Activated CD8-positive, alpha-beta memory T cell treated with anti-CD3 and anti-CD28 coated beads for 36 hours (primary cell): Measurements from ENCODE around the gene CTDSP2. TPM values are rescaled to one million over a fixed set of nuclear protein-coding genes. Genes with fewer than 3 reads are reported as not detected.

Source experiments
- CTCF ChIA-PET: fragments of 350-600 bp; sonication (Branson Sonifier 250); formaldehyde crosslinking; loops from one replicate; lab custom pipeline; 2021; ENCODE audit warnings: antibody characterized with exemption; lab: Charles Lee
- POLR2A ChIA-PET: fragments of 350-600 bp; sonication (Branson Sonifier 250); formaldehyde crosslinking; loops from one replicate; lab custom pipeline; 2021; ENCODE audit warnings: antibody characterized with exemption; lab: Charles Lee
- total RNA-seq, 2 experiments: library from RNA; stranded (reverse); gene quantifications; one replicate each; pipeline ENCODE4 v1.2.3, GENCODE V29; 2021

The CTDSP2 gene
- total RNA-seq, 2 experiments from 2014 or later, result 66.1 to 68.7 TPM

- CTCF ChIA-PET, result interaction anchor here (0.6 to 1.1 kb wide), 2 partner anchors 24 to 60 kb away, joined by 3 read pairs; no protein-coding TSS in a partner anchor
- POLR2A ChIA-PET, result interaction anchor here (0.5 kb wide), 1 partner anchor 1130 kb away, joined by 5 read pairs; no protein-coding TSS in a partner anchor
Observed at GRCh38 chr12:57813111-57813970, 33.2 kb downstream of the CTDSP2 start.

- CTCF ChIA-PET, result no interaction called here
- POLR2A ChIA-PET, result no interaction called here
Observed at GRCh38 chr12:57811028-57811755, 35.3 kb downstream of the CTDSP2 start.

DNA sequence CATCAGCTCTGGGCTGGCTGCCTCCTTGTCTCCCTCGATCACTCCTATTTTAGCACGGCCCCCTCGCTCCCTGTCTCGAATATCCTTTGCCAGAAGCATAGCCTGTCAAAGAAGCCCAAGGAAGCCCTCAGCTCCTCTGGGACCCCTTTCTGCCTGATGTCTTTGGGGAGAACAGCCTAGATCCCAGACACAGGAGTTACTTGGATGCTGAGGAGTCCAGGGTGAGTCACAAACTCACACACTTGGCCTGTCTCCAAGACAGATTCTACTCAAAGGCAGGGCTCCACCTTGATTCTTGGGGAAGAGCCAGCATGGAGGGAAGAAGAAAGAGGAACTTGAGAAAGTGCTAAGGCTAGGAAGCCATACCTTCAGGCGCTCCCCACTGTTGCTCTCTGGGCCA, 36.1 kb downstream of the CTDSP2 start:
- ChIA-PET POLR2A (no interaction called here), CTCF (interaction anchor here (0.8 to 1.0 kb wide), 2 partner anchors 22 to 95 kb away, joined by 3 read pairs; no protein-coding TSS in a partner anchor)

GRCh38 chr12:57809425-57809824, 37.1 kb downstream of the CTDSP2 start:
- ChIA-PET CTCF (interaction anchor here (1.0 kb wide), 1 partner anchor 96 kb away, joined by 3 read pairs; no protein-coding TSS in a partner anchor), POLR2A (no interaction called here)

DNA sequence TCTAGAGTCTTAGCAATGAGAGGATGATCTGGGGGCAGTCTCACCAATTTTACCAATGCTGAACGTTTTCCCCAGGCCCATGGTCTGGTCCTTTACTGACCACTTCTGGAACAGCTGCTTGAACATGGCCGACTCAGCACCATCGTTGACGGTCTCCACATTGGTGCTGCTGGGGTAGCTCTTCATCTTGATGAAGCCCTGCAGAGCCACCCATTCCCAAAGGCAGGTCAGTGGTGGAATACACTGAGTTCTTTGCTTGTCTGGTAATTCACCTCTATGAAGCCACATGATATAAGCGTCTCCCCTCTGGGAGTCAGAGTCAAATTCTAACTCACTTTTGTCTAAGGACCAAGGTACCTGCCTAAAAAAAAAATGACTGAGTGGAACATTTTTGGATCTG, 38.2 kb downstream of the CTDSP2 start:
- ChIA-PET CTCF (interaction anchor here (0.5 kb wide), 1 partner anchor 50 kb away, joined by 3 read pairs; no protein-coding TSS in a partner anchor), POLR2A (no interaction called here)

DNA sequence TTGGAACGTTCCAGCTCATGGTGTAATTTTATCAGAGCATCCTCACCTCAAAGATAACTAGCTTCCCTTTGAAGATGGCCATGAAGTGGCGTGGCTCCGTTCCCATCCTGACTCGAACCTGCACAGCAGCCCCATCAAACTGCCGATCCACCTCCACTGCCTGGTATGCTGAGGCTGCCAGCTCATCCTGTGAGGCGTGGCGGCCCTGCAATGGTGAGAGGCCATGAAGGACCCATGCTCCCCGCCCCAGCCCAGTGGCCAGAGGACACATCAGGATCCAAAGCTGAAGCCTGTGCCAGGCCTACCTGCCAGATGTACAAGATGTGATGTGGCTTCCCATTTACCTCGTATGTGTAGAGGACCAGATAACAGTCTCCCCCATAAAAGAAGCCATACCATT, 39.2 kb downstream of the CTDSP2 start:
- CTCF ChIA-PET, result interaction anchor here (1.3 kb wide), 1 partner anchor 98 kb away, joined by 3 read pairs; no protein-coding TSS in a partner anchor
- POLR2A ChIA-PET, result interaction anchor here (0.6 kb wide), 1 partner anchor 31 kb away, joined by 3 read pairs; no protein-coding TSS in a partner anchor

- ChIA-PET CTCF (interaction anchor here (1.3 kb wide), 1 partner anchor 98 kb away, joined by 3 read pairs; no protein-coding TSS in a partner anchor), POLR2A (no interaction called here)
Observed at GRCh38 chr12:57806677-57807076, 39.9 kb downstream of the CTDSP2 start.

DNA sequence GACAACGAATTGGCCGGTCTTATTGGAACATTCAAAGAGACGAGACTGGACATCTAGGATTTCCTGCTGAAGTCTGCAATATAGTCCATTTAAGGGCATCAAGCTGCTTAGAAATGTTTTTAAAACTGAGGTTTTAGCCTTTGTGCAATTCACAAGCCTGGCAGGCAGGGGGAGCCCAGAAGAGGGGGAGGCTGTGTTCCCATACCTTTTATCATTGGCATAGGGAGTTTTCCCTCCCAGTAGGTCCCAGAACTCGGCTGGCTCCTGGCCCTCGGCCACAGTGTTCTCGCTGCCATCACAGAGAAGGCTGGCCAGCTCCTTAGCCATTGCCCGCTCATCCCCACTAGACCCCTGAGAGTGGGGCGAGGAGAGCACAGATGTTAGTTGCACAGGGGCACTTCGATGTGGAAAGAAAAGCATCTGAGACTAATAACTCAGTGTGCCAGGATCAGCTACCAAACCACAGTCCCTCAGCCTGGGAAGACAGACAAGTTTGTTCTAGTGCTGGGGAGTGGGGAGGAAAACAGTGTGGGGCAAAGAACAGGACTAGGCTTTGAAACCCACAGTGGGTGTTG, 43.1 kb downstream of the CTDSP2 start:
- ChIA-PET CTCF (interaction anchor here (0.8 to 2.1 kb wide), 5 partner anchors 17 to 111 kb away, joined by 3 to 12 read pairs (median 3); no protein-coding TSS in a partner anchor), POLR2A (interaction anchor here (0.6 kb wide), 1 partner anchor 102 kb away, joined by 4 read pairs; no protein-coding TSS in a partner anchor)

DNA sequence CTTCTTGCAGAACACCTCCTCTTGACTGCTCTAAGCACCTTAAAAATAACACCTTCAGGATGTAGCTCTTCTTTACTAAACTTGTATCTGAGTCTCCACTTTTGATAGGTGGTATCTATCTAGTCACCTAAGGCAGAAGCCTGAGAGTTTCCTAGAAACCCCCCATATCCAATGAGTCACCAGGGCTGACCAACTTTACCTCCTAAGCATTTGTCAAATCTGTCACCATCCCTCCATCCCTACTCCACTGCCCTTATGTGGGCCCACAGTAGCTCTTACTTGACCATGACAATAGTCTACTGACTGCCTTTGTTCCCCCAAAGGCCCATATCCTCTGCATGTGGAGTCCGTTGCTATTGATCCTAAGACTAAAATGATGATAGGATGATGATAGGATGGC, 43.9 kb downstream of the CTDSP2 start:
- ChIA-PET CTCF (interaction anchor here (0.8 to 2.1 kb wide), 4 partner anchors 17 to 112 kb away, joined by 3 to 12 read pairs (median 3); no protein-coding TSS in a partner anchor), POLR2A (no interaction called here)

DNA sequence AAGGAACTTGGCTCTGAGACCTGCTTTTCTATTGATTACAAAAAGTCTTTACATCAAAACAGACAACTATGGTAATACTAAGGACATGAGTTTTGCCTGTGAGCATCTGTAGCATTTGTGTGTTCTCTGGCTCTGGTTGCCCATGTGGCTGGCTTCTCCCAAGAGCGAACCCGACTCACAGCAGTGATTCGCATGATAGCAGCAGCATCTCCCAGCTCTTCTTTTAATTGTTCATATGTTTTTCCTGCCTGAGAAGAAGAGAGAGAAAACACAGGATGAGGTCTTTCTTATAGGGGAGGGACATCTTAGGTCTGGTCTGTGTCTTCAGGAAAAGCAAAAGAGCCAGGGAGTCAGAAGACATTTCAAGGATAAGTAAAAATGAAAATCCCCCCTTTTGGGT, 45.6 kb downstream of the CTDSP2 start:
- CTCF ChIA-PET, result interaction anchor here (1.2 to 1.3 kb wide), 2 partner anchors 16 to 103 kb away, joined by 3 read pairs; no protein-coding TSS in a partner anchor
- POLR2A ChIA-PET, result no interaction called here

GRCh38 chr12:57797933-57798332, 48.6 kb downstream of the CTDSP2 start:
- CTCF ChIA-PET, result no interaction called here
- POLR2A ChIA-PET, result no interaction called here

DNA sequence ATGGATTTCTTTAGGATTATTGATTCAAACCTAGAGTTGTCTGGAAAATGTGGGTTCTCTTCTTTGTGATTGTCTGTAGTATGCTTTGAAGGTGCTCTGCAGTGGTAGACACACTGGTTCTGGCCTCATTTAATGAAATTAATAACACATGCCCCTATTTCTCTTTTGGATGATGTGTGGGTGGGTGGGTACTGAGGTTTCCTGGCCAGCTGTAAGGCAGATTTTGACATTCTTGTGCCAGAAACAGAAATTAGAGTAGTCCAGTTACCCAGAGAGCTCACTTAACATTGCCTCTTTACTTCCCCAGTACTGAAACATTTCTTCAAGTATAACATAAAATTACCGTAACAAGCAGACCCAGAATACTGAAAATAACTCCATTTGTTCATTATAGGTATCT, 49.5 kb downstream of the CTDSP2 start:
- POLR2A ChIA-PET, result no interaction called here

DNA sequence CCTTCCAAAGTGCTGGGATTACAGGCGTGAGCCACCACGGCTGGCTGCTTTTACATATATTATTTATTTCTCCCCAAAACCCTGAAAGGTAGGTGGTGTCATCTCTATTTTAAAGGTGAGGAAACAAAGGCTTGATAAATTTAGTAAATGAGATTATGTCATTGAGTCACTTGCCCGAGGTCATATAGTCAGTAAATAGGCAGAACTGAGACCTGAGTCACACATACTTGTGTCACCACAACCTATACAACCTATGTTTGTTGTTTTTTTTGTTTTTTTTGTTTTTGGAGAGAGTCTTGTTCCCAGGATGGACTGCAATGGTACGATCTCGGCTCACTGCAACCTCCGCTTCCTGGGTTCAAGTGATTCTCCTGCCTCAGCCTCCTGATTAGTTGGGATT, 51.2 kb downstream of the CTDSP2 start:
- ChIA-PET POLR2A (no interaction called here), CTCF (no interaction called here)

More for the DNA sequence above, 49.5 kb downstream of the CTDSP2 start:
- CTCF ChIA-PET, result no interaction called here

- CTCF ChIA-PET, result interaction anchor here (1.0 to 1.3 kb wide), 2 partner anchors 11 to 38 kb away, joined by 3 to 5 read pairs; partner anchors contain the start of gene TSFM
- POLR2A ChIA-PET, result no interaction called here
Observed at GRCh38 chr12:57793920-57794319, 52.6 kb downstream of the CTDSP2 start.

DNA sequence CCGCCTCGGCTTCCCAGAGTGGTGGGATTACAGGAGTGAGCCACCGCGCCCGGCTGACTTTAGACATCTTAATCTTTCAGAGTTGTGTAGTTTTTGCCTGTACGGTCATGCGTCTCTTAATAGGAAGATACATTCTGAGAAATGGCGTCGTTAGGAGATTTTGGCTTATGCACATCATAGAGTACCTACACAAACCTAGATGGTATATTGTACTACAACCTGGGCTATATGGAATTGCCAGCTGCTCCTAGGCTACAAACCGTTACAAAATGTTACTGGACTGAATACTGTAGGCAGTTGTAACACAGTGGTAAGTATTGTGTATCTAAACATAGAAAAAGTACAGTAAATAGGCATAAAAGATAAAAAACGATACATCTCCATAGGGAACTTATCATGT, 62.7 kb downstream of the CTDSP2 start:
- ChIA-PET CTCF (interaction anchor here (1.0 kb wide), 1 partner anchor 49 kb away, joined by 3 read pairs; no protein-coding TSS in a partner anchor), POLR2A (interaction anchor here (0.6 kb wide), 1 partner anchor 117 kb away, joined by 6 read pairs; no protein-coding TSS in a partner anchor)

GRCh38 chr12:57783466-57783801, 63.1 kb downstream of the CTDSP2 start:
- CTCF ChIA-PET, result interaction anchor here (0.7 to 1.3 kb wide), 11 partner anchors 10 to 122 kb away, joined by 3 to 8 read pairs (median 3); partner anchors contain the start of genes EEF1AKMT3 and METTL1
- POLR2A ChIA-PET, result interaction anchor here (0.6 to 0.9 kb wide), 3 partner anchors 11 to 118 kb away, joined by 3 to 6 read pairs (median 3); partner anchors contain the start of genes CTDSP2, EEF1AKMT3 and METTL1

- POLR2A ChIA-PET, result interaction anchor here (0.5 to 0.9 kb wide), 4 partner anchors 11 to 118 kb away, joined by 3 to 6 read pairs (median 3); partner anchors contain the start of genes CTDSP2, EEF1AKMT3 and METTL1
- CTCF ChIA-PET, result interaction anchor here (0.6 to 1.3 kb wide), 13 partner anchors 9 to 122 kb away, joined by 3 to 8 read pairs (median 3); partner anchors contain the start of genes EEF1AKMT3, METTL1 and TSPAN31
Observed at GRCh38 chr12:57782608-57783465, 63.7 kb downstream of the CTDSP2 start, which contains the start of gene TSFM. TSS of gene TSFM (plus strand) at chr12:57782787. CDS start at chr12:57782802, 15 bp downstream.
